PC-3 (cell line): ENCODE data around the gene CNTNAP2.

Source experiments
- EZH2 ChIP-seq: fragments of 300-600 bp; sonication (generic); IDR thresholded peaks from one replicate; pipeline ENCODE4 v1.6.1; 2017; ENCODE audit warnings: antibody characterized with exemption, mild to moderate bottlenecking, low read length; ENCODE audit not compliant: unreplicated experiment
- TF ChIP-seq, protein P1 (sequence below): fragments of 300-600 bp; sonication (generic); conservative IDR thresholded peaks from 2 replicates; pipeline ENCODE4 v1.5.1; 2017; ENCODE audit warnings: antibody characterized with exemption, low read depth, mild to moderate bottlenecking, low read length

DNA sequence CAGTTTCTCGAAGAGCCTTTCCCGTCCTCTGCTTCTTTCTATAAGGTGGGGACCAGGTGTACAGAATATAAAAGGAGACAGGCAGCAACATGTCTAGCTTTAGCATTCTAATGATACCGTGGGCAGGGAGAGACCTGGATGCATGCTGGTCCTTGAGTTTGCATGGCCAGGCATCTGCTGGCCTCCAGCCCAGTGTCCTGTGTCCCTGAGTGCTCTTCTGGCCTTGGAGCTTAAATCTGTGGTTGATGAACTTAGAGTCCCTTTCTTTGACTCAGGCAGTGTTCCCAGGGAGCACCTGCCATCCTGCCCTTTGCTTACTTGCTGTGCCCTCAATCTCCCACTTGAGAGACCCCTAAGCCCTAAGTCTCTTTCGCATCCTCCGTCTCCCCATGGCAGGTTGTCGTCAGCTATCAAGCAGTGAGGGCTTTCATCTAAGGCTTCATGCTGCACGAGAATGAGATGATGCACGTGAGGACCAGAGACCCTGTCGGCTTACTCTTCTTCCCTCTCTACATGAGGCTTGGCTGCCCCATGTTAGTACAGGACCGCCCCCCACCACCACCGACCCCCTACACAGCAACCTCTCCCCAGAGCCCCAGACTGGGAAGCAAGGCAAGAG is 2160.6 kb downstream of the CNTNAP2 start:
- TF ChIP-seq EZH2, result no peak
- TF ChIP-seq, protein P1, sequence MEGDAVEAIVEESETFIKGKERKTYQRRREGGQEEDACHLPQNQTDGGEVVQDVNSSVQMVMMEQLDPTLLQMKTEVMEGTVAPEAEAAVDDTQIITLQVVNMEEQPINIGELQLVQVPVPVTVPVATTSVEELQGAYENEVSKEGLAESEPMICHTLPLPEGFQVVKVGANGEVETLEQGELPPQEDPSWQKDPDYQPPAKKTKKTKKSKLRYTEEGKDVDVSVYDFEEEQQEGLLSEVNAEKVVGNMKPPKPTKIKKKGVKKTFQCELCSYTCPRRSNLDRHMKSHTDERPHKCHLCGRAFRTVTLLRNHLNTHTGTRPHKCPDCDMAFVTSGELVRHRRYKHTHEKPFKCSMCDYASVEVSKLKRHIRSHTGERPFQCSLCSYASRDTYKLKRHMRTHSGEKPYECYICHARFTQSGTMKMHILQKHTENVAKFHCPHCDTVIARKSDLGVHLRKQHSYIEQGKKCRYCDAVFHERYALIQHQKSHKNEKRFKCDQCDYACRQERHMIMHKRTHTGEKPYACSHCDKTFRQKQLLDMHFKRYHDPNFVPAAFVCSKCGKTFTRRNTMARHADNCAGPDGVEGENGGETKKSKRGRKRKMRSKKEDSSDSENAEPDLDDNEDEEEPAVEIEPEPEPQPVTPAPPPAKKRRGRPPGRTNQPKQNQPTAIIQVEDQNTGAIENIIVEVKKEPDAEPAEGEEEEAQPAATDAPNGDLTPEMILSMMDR, result no peak
